ENCODE results near the gene SAPCD2. TPM values are rescaled to one million over a fixed set of nuclear protein-coding genes. Genes with fewer than 3 reads are reported as not detected.

The SAPCD2 gene
- total and polyA plus RNA-seq, 9 of the 15 experiments (the other 6 are each of a cell fraction or from before 2014, with no cell fraction given), result 3.4 to 91.8 (median 18.8) TPM

GRCh38 chr9:137034709-137035506 lies 35.4 kb downstream of the SAPCD2 start:
- DNase-seq (ENCODE audit: extremely low read depth in 1 of 4, low spot score in 3 of 4) (peak; percentile 80 to 90 (median 81)), FAIRE-seq (peak; percentile 88), ATAC-seq (peak; percentile 98)
- H3K9me3 ChIP-seq (replicated peaks; ENCODE audit: control insufficient read depth, insufficient read depth, low read depth, low read length), result no peaks in the 10 kb centered on the region
- 0 out of 4 replicates have a peak overlapping the region, but pooled peaks of 1 of the 2 experiments have one; percentile 63 for H3K9ac ChIP-seq (ENCODE audit: insufficient read depth in 1 of 2, low read depth in 2 of 2, low read length in 2 of 2)
- ChIA-PET CTCF (ENCODE audit: low intra/inter-chr PET ratio) (interaction anchor here (2.2 to 3.7 kb wide), 2 partner anchors 86 to 248 kb away, joined by 10 to 47 read pairs; no protein-coding TSS in a partner anchor), POLR2A (interaction anchor here (0.6 to 1.8 kb wide), 13 partner anchors 9 to 526 kb away, joined by 3 to 8 read pairs (median 3); partner anchors contain the start of genes DPP7 and SAPCD2)
- H3K4me2 ChIP-seq (ENCODE audit: insufficient read depth, low read length), result no peak overlapping the region
- H3K4me3 ChIP-seq, result no peak overlapping the region
- WGBS (ENCODE audit: insufficient coverage, low coverage, missing lambda C conversion rate), result 1% methylated on average over 18 of the region's 24 CpGs
- BruUV-seq (replicated peaks), result no TSS peak
- no peaks in the 10 kb centered on the region for H3K79me2 ChIP-seq (ENCODE audit: control insufficient read depth, insufficient read depth, low read length)
- no peaks in the 10 kb centered on the region for H4K20me1 ChIP-seq (replicated peaks; ENCODE audit: control insufficient read depth, insufficient read depth, low read length)
- no peak overlapping the region for H3K27ac ChIP-seq (ENCODE audit: extremely low read depth, low read depth, low read length)
- peak overlapping the region; percentile 54; the same call in 1 of the 2 replicates for H2AFZ ChIP-seq (ENCODE audit: low read depth, low read length)
- no peaks in the 10 kb centered on the region for H3K9me1 ChIP-seq (ENCODE audit: control insufficient read depth, insufficient read depth, low read length)
- H3K27me3 ChIP-seq (ENCODE audit: control insufficient read depth in 2 of 2, insufficient read depth in 2 of 2, low read length in 2 of 2), result peaks cover 0 to 13% of the 10 kb centered on the region in 2 experiments; a peak in 1 of 5 replicates
- peaks cover 0 to 69% of the 10 kb centered on the region in 2 experiments; a peak in 3 of 5 replicates for H3K4me1 ChIP-seq (replicated peaks in 1 of 2; ENCODE audit: control insufficient read depth in 2 of 2, insufficient read depth in 2 of 2, low read length in 2 of 2)
- in situ Hi-C loops (cut with MboI) (loop anchor here (5.0 kb wide), 2 partner anchors 88 to 263 kb away; partner anchors contain the start of gene C8G), intact Hi-C loops (cut with micrococcal nuclease) (loop anchor here (1.0 to 2.0 kb wide), 4 partner anchors 31 to 192 kb away; partner anchors contain the start of gene AJM1)
- no peaks in the 10 kb centered on the region for H3K36me3 ChIP-seq (ENCODE audit: control insufficient read depth, insufficient read depth, low read length)
- TF ChIP-seq XRCC5 (IDR thresholded peaks at IDR 0.05; ENCODE audit: low read depth, low read length), result peak; percentile 82; the same call in 1 of the 2 replicates
- TF ChIP-seq BHLHE40 (IDR thresholded peaks at IDR 0.05; ENCODE audit: low read length), result 0 out of 2 replicates have a peak, but pooled peaks have one; percentile 28
- TF ChIP-seq JUND (IDR thresholded peaks at IDR 0.05; ENCODE audit: borderline replicate concordance, low read depth, low read length), result peak; percentile 35; the same call in 1 of the 2 replicates
- no peak for TF ChIP-seq JUND (tag; IDR thresholded peaks at IDR 0.05; ENCODE audit: borderline replicate concordance, low read depth, low read length)
- no peak for TF ChIP-seq PREB (CRISPR knock-in tag; IDR thresholded peaks at IDR 0.05)
- no peak for TF ChIP-seq CAMTA2 (CRISPR knock-in tag; conservative IDR thresholded peaks at IDR 0.05)
- TF ChIP-seq SP1 (CRISPR knock-in tag; IDR thresholded peaks at IDR 0.05), result peak; percentile 36; the same call in 1 of the 2 replicates
- TF ChIP-seq ZBED1 (IDR thresholded peaks at IDR 0.05), result no peak
- TF ChIP-seq MEF2A (IDR thresholded peaks at IDR 0.05; ENCODE audit: control insufficient read depth, low read depth, low read length), result no peak
- no peak for TF ChIP-seq HDAC8 (tag; IDR thresholded peaks at IDR 0.05)
- TF ChIP-seq NEUROD1 (IDR thresholded peaks at IDR 0.05; ENCODE audit: borderline replicate concordance, low read depth, low read length, partially characterized antibody), result no peak
- no peak for TF ChIP-seq ZNF75A (CRISPR knock-in tag; IDR thresholded peaks at IDR 0.05)
- TF ChIP-seq NFE2 (IDR thresholded peaks at IDR 0.05; ENCODE audit: low read depth), result no peak
- TF ChIP-seq ERF (CRISPR knock-in tag; IDR thresholded peaks at IDR 0.05), result no peak
- peak; percentile 57 for TF ChIP-seq VEZF1 (CRISPR knock-in tag; IDR thresholded peaks at IDR 0.05)
- no peak for TF ChIP-seq NR3C1 (CRISPR knock-in tag; IDR thresholded peaks at IDR 0.05)
- TF ChIP-seq HDGF (IDR thresholded peaks at IDR 0.05), result peak; percentile 48; the same call in 1 of the 2 replicates
- TF ChIP-seq ILF3 (IDR thresholded peaks at IDR 0.05; ENCODE audit: borderline replicate concordance), result no peak
- no peak for TF ChIP-seq ZNF57 (CRISPR knock-in tag; IDR thresholded peaks at IDR 0.05)
- 0 out of 2 replicates have a peak, but pooled peaks have one; percentile 50 for TF ChIP-seq ATF7 (IDR thresholded peaks at IDR 0.05)
- TF ChIP-seq PRPF4 (IDR thresholded peaks at IDR 0.05; ENCODE audit: insufficient read depth, low read depth, low read length, poor library complexity, severe bottlenecking), result no peak

Data from K562 (cell line).